HepG2 (cell line): ENCODE measurements around the gene RAB6A. TPM values are rescaled to one million over a fixed set of nuclear protein-coding genes. Genes with fewer than 3 reads are reported as not detected.

Experiments used
- ATAC-seq: fragments of 200-7000 bp; cut with Tn5 transposase; 3 replicates; pipeline ENCODE4 v1.9.1; 2020; ENCODE audit warnings: mild to moderate bottlenecking, moderate library complexity
- BruUV-seq: library from RNA; stranded (reverse); fragments of 400-500 nt; replicated peaks from 2 replicates; lab custom pipeline; 2021; lab: Mats Ljungman, UMichigan
- CTCF ChIA-PET: fragments of 300-600 bp; formaldehyde crosslinking; extraction: SDS; loops from one replicate; lab custom pipeline; 2021; ENCODE audit warnings: low total read pairs, inconsistent platforms, low intra/inter-chr PET ratio; lab: Yijun Ruan, JAX
- POLR2A ChIA-PET: fragments of 350-600 bp; sonication (Branson Sonifier 250); formaldehyde crosslinking; loops from one replicate; lab custom pipeline; 2020; ENCODE audit warnings: antibody characterized with exemption, inconsistent platforms; lab: Yijun Ruan, JAX
- DNase-seq: peaks from one replicate; pipeline ENCODE4 v3.0.0-alpha.2; 2015; ENCODE audit warnings: low spot score
- FAIRE-seq: peaks from 3 replicates; lab custom pipeline; 2011; peaks lifted over from hg19 to GRCh38; lab: Jason Lieb, UNC
- H2AFZ ChIP-seq: one replicate; pipeline ENCODE4 v1.6.1; 2011; ENCODE audit warnings: low read length, inconsistent platforms
- H3K27ac ChIP-seq: fragments of 300-600 bp; 3 replicates; pipeline ENCODE4 v1.8.0; 2011; ENCODE audit warnings: mixed run types, mild to moderate bottlenecking, mixed read lengths, low read length, inconsistent platforms; ENCODE audit not compliant: insufficient read depth; ENCODE audit errors: extremely low read length
- H3K27me3 ChIP-seq, 2 experiments: fragments of 200-600 bp in 1 of 2; 2 replicates in 1 of 2; 3 replicates in 1 of 2; pipeline versions ENCODE4 v1.6.0 to v1.8.0; 2011; ENCODE audit warnings: low read length in 2 of 2, mild to moderate bottlenecking in 2 of 2, moderate library complexity in 2 of 2, inconsistent platforms in 1 of 2; ENCODE audit not compliant: insufficient read depth in 2 of 2, control insufficient read depth in 1 of 2
- H3K36me3 ChIP-seq, 2 experiments: fragments of 200-600 bp in 1 of 2; replicated peaks in 1 of 2; 2 replicates in 1 of 2; 3 replicates in 1 of 2; pipeline versions ENCODE4 v1.5.1 to v1.8.0; 2011; ENCODE audit warnings: low read length in 2 of 2, inconsistent platforms in 1 of 2; ENCODE audit not compliant: insufficient read depth in 2 of 2, control insufficient read depth in 1 of 2
- H3K4me1 ChIP-seq: 2 replicates; pipeline ENCODE4 v1.5.1; 2012; ENCODE audit warnings: low read length, inconsistent platforms; ENCODE audit not compliant: insufficient read depth
- H3K4me2 ChIP-seq: 2 replicates; pipeline ENCODE4 v1.6.0; 2011; ENCODE audit warnings: low read depth, low read length, inconsistent platforms
- H3K4me3 ChIP-seq, 3 experiments: fragments of 200-600 bp in 1 of 3; sonication (generic), shearing (Covaris generic) in 1 of 3; replicated peaks in 1 of 3; 2 replicates each; pipeline ENCODE4 v1.5.1; 2011 to 2016; ENCODE audit warnings: low read length in 3 of 3, inconsistent platforms in 2 of 3, low read depth in 2 of 3, mild to moderate bottlenecking in 2 of 3, control low read depth in 1 of 3, mixed read lengths in 1 of 3; ENCODE audit not compliant: insufficient read depth in 1 of 3
- H3K79me2 ChIP-seq: one replicate; pipeline ENCODE4 v1.6.1; 2011; ENCODE audit warnings: low read length, inconsistent platforms; ENCODE audit not compliant: insufficient read depth
- H3K9ac ChIP-seq: 2 replicates; pipeline ENCODE4 v1.6.0; 2011; ENCODE audit warnings: mild to moderate bottlenecking, low read depth, low read length, inconsistent platforms; ENCODE audit not compliant: insufficient read depth
- H3K9me3 ChIP-seq: 2 replicates; pipeline ENCODE4 v1.5.1; 2012; ENCODE audit warnings: mild to moderate bottlenecking, low read length
- H4K20me1 ChIP-seq: 2 replicates; pipeline ENCODE4 v1.6.0; 2011; ENCODE audit warnings: inconsistent platforms, mild to moderate bottlenecking, low read length, moderate library complexity; ENCODE audit not compliant: insufficient read depth
- EEA1 ChIP-seq: sonication (generic); formaldehyde crosslinking; IDR thresholded peaks from 2 replicates; pipeline ENCODE4 v1.5.1; 2020; ENCODE audit warnings: mild to moderate bottlenecking, missing genetic modification reagents, borderline replicate concordance
- ESRRA ChIP-seq: sonication (generic); formaldehyde crosslinking; IDR thresholded peaks from 2 replicates; pipeline ENCODE4 v1.5.1; 2020; ENCODE audit warnings: mild to moderate bottlenecking, low read depth, missing genetic modification reagents
- GTF2F1 ChIP-seq: fragments of 150-350 bp; IDR thresholded peaks from 2 replicates; pipeline ENCODE4 v1.6.1; 2014; ENCODE audit warnings: low read length
- HNF4A ChIP-seq: sonication (generic); formaldehyde crosslinking; IDR thresholded peaks from 2 replicates; pipeline ENCODE4 v1.4.0; 2020; ENCODE audit warnings: missing genetic modification reagents
- MZF1 ChIP-seq: sonication (generic); formaldehyde crosslinking; IDR thresholded peaks from 2 replicates; pipeline ENCODE4 v1.8.1; 2023; ENCODE audit warnings: mild to moderate bottlenecking, missing genetic modification reagents, borderline replicate concordance
- RAD51 ChIP-seq: fragments of 450-650 bp; IDR thresholded peaks from 2 replicates; pipeline ENCODE4 v1.6.1; 2016; ENCODE audit warnings: borderline replicate concordance
- SOX13 ChIP-seq, 3 experiments: fragments of 450-650 bp in 1 of 3; sonication (generic) in 1 of 3; formaldehyde crosslinking in 1 of 3; IDR thresholded peaks in 2 of 3; conservative IDR thresholded peaks in 1 of 3; 2 replicates each; pipeline versions ENCODE4 v1.5.0 to v1.6.1; 2016 to 2020; ENCODE audit warnings: antibody characterized with exemption in 1 of 3, mild to moderate bottlenecking in 1 of 3, missing compliant biosample characterization in 1 of 3, missing genetic modification reagents in 1 of 3, moderate library complexity in 1 of 3
- TCF7 ChIP-seq: sonication (generic); IDR thresholded peaks from 2 replicates; pipeline ENCODE4 v1.6.1; 2016; ENCODE audit warnings: antibody characterized with exemption, low read depth
- ZKSCAN8 ChIP-seq: IDR thresholded peaks from 2 replicates; pipeline ENCODE4 v1.6.1; 2016; ENCODE audit warnings: borderline replicate concordance, missing genetic modification reagents, missing compliant biosample characterization
- ZMYM4 ChIP-seq: sonication (generic); formaldehyde crosslinking; IDR thresholded peaks from 2 replicates; pipeline ENCODE4 v1.8.1; 2023; ENCODE audit warnings: mild to moderate bottlenecking, missing genetic modification reagents
- ZNF180 ChIP-seq: sonication (generic); formaldehyde crosslinking; IDR thresholded peaks from 2 replicates; pipeline ENCODE4 v1.4.0; 2020; ENCODE audit warnings: low read depth, missing genetic modification reagents, borderline replicate concordance
- ZNF484 ChIP-seq: sonication (generic); formaldehyde crosslinking; IDR thresholded peaks from 2 replicates; pipeline ENCODE4 v1.5.1; 2020; ENCODE audit warnings: mild to moderate bottlenecking, low read depth, missing genetic modification reagents, borderline replicate concordance
- ZSCAN29 ChIP-seq: sonication (generic); formaldehyde crosslinking; conservative IDR thresholded peaks from 2 replicates; pipeline ENCODE4 v1.4.0; 2020; ENCODE audit warnings: mild to moderate bottlenecking, missing genetic modification reagents
- WGBS: methylation state at CpG from one replicate; pipeline ENCODE4 v1.1.6; 2017; ENCODE audit warnings: low lambda C conversion rate; 5-methylcytosine and 5-hydroxymethylcytosine counted together
- in situ Hi-C: cut with HindIII; loops from 2 replicates; pipeline ENCODE4 v1.10.0; 2017; ENCODE audit warnings: low pct_unique_long_range_greater_than_20kb; ENCODE audit not compliant: extremely low pct_ligation_motif_present
- intact Hi-C: fragments of 100-400 bp; cut with micrococcal nuclease; formaldehyde crosslinking; loops from one replicate; pipeline ENCODE4 v1.10.0; 2022; ENCODE audit not compliant: unreplicated experiment
- polyA plus RNA-seq, 8 experiments: library from polyadenylated mRNA; depleted of rRNA in 3 of 8; stranded (reverse) in 7 of 8; unstranded in 1 of 8; fragments of >200 nt; fragmentation: Illumina TruSeq in 4 of 8; extraction: Trizol in 4 of 8; gene quantifications; 2 replicates each; pipeline versions ENCODE4 v1.2.1 to v1.2.3, GENCODE V29; 2011 to 2016; ENCODE audit warnings: low read depth in 4 of 8, missing spikeins in 1 of 8, mixed read lengths in 1 of 8; ENCODE audit not compliant: insufficient read depth in 1 of 8
- total RNA-seq, 5 experiments: library from RNA; depleted of rRNA; stranded (reverse); fragments of >200 nt; fragmentation: Illumina TruSeq; extraction: Trizol; gene quantifications; 2 replicates each; pipeline ENCODE4 v1.2.3, GENCODE V29; 2016; ENCODE audit warnings: low read depth in 1 of 5
- TF ChIP-seq, protein P1 (sequence below): sonication (generic); formaldehyde crosslinking; IDR thresholded peaks from 2 replicates; pipeline ENCODE4 v1.4.0; 2020; ENCODE audit warnings: missing genetic modification reagents
- TF ChIP-seq, protein P2 (sequence below): sonication (generic); formaldehyde crosslinking; IDR thresholded peaks from 2 replicates; pipeline ENCODE4 v1.4.0; 2020; ENCODE audit warnings: low read depth, mild to moderate bottlenecking, missing genetic modification reagents

RAB6A gene
- total and polyA plus RNA-seq, 2 of the 13 experiments (the other 11 are each of a cell fraction or from before 2014, with no cell fraction given) = 74.3 to 121 TPM

DNA sequence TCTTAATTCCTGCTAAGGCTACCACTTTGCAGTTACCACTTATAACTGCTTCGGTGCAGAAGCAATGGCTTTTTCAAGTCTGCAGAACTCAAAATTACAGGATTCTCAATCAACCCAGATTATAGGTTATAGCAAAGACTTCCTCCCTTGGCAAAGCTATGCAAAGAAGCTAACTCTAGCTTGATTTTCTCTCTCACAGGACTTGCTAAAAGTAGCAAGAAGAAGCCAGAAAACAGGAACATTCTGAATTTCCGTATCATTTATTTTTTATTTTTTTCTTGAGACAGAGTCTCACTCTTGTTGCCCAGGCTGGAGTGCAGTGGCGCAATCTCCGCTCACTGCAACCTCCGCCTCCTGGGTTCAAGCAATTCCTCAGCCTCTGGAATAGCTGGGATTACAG lies 125.2 kb downstream of the RAB6A start:
- intact Hi-C loops (no loop called here), in situ Hi-C loops (no loop called here)
- FAIRE-seq (no peak), ATAC-seq (no peak), DNase-seq (no peak)
- Histone ChIP-seq H3K27ac (no peak overlapping the region), H4K20me1 (no peaks in the 10 kb centered on the region), H2AFZ (no peak overlapping the region), H3K4me3 (no peak overlapping the region), H3K79me2 (no peaks in the 10 kb centered on the region), H3K36me3 (no peaks in the 10 kb centered on the region), H3K9ac (no peak overlapping the region), H3K9me3 (no peaks in the 10 kb centered on the region), H3K27me3 (no peaks in the 10 kb centered on the region), H3K4me1 (no peaks in the 10 kb centered on the region), H3K4me2 (no peak overlapping the region)
- ChIA-PET CTCF (no interaction called here), POLR2A (no interaction called here)
- TF ChIP-seq GTF2F1 = no peak
- no peak for TF ChIP-seq ZSCAN29 (CRISPR knock-in tag)
- no peak for TF ChIP-seq EEA1
- TF ChIP-seq, protein P1, sequence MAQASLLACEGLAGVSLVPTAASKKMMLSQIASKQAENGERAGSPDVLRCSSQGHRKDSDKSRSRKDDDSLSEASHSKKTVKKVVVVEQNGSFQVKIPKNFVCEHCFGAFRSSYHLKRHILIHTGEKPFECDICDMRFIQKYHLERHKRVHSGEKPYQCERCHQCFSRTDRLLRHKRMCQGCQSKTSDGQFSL (CRISPR knock-in tag) = no peak
- TF ChIP-seq, protein P2, sequence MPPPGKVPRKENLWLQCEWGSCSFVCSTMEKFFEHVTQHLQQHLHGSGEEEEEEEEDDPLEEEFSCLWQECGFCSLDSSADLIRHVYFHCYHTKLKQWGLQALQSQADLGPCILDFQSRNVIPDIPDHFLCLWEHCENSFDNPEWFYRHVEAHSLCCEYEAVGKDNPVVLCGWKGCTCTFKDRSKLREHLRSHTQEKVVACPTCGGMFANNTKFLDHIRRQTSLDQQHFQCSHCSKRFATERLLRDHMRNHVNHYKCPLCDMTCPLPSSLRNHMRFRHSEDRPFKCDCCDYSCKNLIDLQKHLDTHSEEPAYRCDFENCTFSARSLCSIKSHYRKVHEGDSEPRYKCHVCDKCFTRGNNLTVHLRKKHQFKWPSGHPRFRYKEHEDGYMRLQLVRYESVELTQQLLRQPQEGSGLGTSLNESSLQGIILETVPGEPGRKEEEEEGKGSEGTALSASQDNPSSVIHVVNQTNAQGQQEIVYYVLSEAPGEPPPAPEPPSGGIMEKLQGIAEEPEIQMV = no peak
- TF ChIP-seq HNF4A (CRISPR knock-in tag) = no peak
- TF ChIP-seq MZF1 (CRISPR knock-in tag) = no peak
- TF ChIP-seq ZMYM4 = no peak
- TF ChIP-seq ZNF180 (CRISPR knock-in tag) = no peak
- no peak for TF ChIP-seq ZNF484 (CRISPR knock-in tag)
- no peak for TF ChIP-seq TCF7
- no peak for TF ChIP-seq ESRRA (CRISPR knock-in tag)
- no peak for TF ChIP-seq ZKSCAN8 (CRISPR knock-in tag)
- no peak for TF ChIP-seq RAD51
- TF ChIP-seq SOX13 (IDR thresholded peaks at IDR 0.05) = no peak
- no peak for TF ChIP-seq SOX13 (CRISPR knock-in tag; conservative IDR thresholded peaks at IDR 0.05 in 1 of 2, IDR thresholded peaks at IDR 0.05 in 1 of 2)
- BruUV-seq = no TSS peak
- 95% methylated on average over 5 of the region's 5 CpGs for WGBS
